ENCODE data around the gene LIPH. TPM values are rescaled to one million over a fixed set of nuclear protein-coding genes. Genes with fewer than 3 reads are reported as not detected.
"Not testable (repeated sequence)": the region's sequence is repeated elsewhere in the genome, so short reads cannot be mapped to it uniquely, and the experiment has no call there.

The LIPH gene
- total RNA-seq (2014; rRNA removed; shearing (Covaris generic)): 0.34 TPM in 1 of 2 replicates, not detected in the other

DNA sequence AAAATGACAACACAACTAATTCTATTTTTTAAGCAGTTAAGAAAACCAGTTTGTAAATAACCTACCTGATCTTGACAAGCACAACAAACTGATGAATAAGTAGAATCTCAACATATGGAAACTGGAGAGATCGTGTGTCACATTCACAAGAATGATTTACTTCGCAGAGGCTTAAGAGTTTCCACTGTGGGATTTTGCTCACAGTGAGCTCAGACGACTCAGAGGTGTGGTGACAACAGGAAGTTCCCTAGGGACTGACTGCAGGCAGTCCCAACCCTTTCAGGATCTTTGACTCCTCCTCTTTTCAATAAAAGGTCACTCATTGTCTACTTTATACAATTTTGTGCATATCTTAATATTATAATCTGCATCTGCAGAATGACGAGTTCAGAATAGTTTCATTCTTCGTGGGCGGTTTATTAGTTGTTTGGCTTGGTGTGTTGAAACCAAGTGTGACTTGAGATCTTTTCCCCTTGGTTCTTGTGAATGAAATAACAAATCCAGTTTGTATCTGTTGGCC, at the start of gene LIPH:
Gene LIPH (minus strand): TSS at position 231 of the 520 bp plus-strand sequence. CDS start 117 bp downstream, at position 114.
- H3K36me3 ChIP-seq: no peaks in the 10 kb centered on the region
- no peak for DNase-seq (ENCODE audit: low read depth in 1 of 2, low spot score in 2 of 2)
- no peaks in the 10 kb centered on the region for H3K27me3 ChIP-seq (replicated peaks)
- H3K27ac ChIP-seq: no peak within 1 kb of the TSS
- no peak within 1 kb of the TSS for H3K4me3 ChIP-seq
- H3K9me3 ChIP-seq (replicated peaks): no peaks in the 10 kb centered on the region
- peaks cover 23% of the 10 kb centered on the region for H3K4me1 ChIP-seq (replicated peaks)

GRCh38 chr3:185595526-185595925, 43.1 kb upstream of the LIPH start:
- Histone ChIP-seq H3K27me3 (replicated peaks) (no peaks in the 10 kb centered on the region), H3K27ac (no peak overlapping the region), H3K9me3 (replicated peaks) (no peaks in the 10 kb centered on the region), H3K36me3 (peaks cover 25% of the 10 kb centered on the region), H3K4me3 (no peak overlapping the region), H3K4me1 (replicated peaks) (no peaks in the 10 kb centered on the region)
- no peak for DNase-seq (ENCODE audit: low read depth in 1 of 2, low spot score in 2 of 2)

- Histone ChIP-seq H3K4me1 (replicated peaks) (no peaks in the 10 kb centered on the region), H3K9me3 (replicated peaks) (no peaks in the 10 kb centered on the region), H3K4me3 (no peak overlapping the region), H3K27ac (no peak overlapping the region), H3K27me3 (replicated peaks) (no peaks in the 10 kb centered on the region), H3K36me3 (peaks cover 19% of the 10 kb centered on the region)
- DNase-seq (ENCODE audit: low read depth in 1 of 2, low spot score in 2 of 2): no peak
These were observed 41.7 kb upstream of the LIPH start for GRCh38 chr3:185594073-185594472.

DNA sequence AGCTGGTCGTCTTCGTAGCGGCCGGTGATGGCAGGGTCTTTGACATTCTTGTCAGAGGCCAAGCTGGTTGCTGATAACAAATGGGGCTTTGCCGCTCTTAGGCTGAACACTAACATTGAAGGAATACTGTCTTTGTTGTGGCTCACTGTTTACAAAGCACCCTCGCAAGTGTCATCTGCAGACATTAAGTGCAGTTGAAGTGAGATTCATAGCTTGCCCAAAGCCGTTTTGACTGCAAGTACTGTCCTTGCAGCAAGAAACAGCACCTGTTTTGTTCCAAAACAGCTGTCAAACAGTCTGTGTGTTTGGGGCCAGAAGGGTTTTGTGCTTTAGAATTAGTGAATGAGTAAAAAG, 34.3 kb upstream of the LIPH start:
- peak overlapping the region; percentile 77 for H3K4me3 ChIP-seq
- H3K27me3 ChIP-seq (replicated peaks): no peaks in the 10 kb centered on the region
- no peak for DNase-seq (ENCODE audit: low read depth in 1 of 2, low spot score in 2 of 2)
- H3K27ac ChIP-seq: peak overlapping the region; percentile 84
- H3K4me1 ChIP-seq (replicated peaks): peaks cover 9% of the 10 kb centered on the region
- H3K9me3 ChIP-seq (replicated peaks): no peaks in the 10 kb centered on the region
- H3K36me3 ChIP-seq: peaks cover 9% of the 10 kb centered on the region; the same call in 1 of the 2 replicates

GRCh38 chr3:185585859-185586685, 33.7 kb upstream of the LIPH start, which contains the start of gene SENP2:
TSS of gene SENP2 (plus strand) at chr3:185586295. CDS start at chr3:185586414, 119 bp downstream.
- Histone ChIP-seq H3K27me3 (replicated peaks) (no peaks in the 10 kb centered on the region), H3K27ac (peak within 1 kb of the TSS; percentile 84), H3K4me3 (peak within 1 kb of the TSS; percentile 77), H3K4me1 (replicated peaks) (peaks cover 9% of the 10 kb centered on the region), H3K36me3 (peaks cover 6% of the 10 kb centered on the region; the same call in 1 of the 2 replicates), H3K9me3 (replicated peaks) (no peaks in the 10 kb centered on the region)
- peak; percentile 93 to 98 for DNase-seq (ENCODE audit: low read depth in 1 of 2, low spot score in 2 of 2)

GRCh38 chr3:185585518-185585858, 33.1 kb upstream of the LIPH start:
- H3K4me1 ChIP-seq (replicated peaks): peaks cover 9% of the 10 kb centered on the region
- H3K9me3 ChIP-seq (replicated peaks): no peaks in the 10 kb centered on the region
- peak overlapping the region; percentile 77 for H3K4me3 ChIP-seq
- no peak overlapping the region for H3K27ac ChIP-seq
- H3K36me3 ChIP-seq: peaks cover 6% of the 10 kb centered on the region; the same call in 1 of the 2 replicates
- DNase-seq (ENCODE audit: low read depth in 1 of 2, low spot score in 2 of 2): no peak
- no peaks in the 10 kb centered on the region for H3K27me3 ChIP-seq (replicated peaks)

- H3K9me3 ChIP-seq (replicated peaks): no peaks in the 10 kb centered on the region
These were observed 32.3 kb upstream of the LIPH start for GRCh38 chr3:185584686-185585085.

DNA sequence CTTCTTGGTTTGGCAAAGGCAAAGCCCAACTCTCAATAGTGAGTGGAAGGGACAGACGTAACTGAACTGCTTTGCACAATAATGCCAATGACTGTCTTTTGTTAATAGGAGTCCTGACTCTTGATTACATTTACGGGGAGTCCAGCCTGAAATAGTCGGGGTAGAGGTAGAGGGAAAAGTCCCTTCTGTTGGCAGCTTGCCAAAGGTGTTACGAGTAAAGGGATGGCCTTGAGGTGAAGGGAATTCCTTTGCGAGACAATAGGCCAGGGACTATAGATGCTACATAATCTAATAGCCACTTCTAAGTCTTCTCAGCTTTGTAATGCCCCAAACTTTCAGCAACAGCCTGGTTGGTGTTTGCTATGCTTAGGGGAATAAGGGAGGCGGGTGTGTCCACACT, 31.5 kb upstream of the LIPH start:
- H3K36me3 ChIP-seq: peaks cover 6% of the 10 kb centered on the region; the same call in 1 of the 2 replicates
- DNase-seq (ENCODE audit: low read depth in 1 of 2, low spot score in 2 of 2): no peak
- H3K4me3 ChIP-seq: no peak overlapping the region
- H3K9me3 ChIP-seq (replicated peaks): no peaks in the 10 kb centered on the region
- H3K4me1 ChIP-seq (replicated peaks): peaks cover 9% of the 10 kb centered on the region
- no peak overlapping the region for H3K27ac ChIP-seq
- H3K27me3 ChIP-seq (replicated peaks): no peaks in the 10 kb centered on the region

More at GRCh38 chr3:185584686-185585085, 32.3 kb upstream of the LIPH start:
- Histone ChIP-seq H3K4me1 (replicated peaks) (peaks cover 9% of the 10 kb centered on the region), H3K27me3 (replicated peaks) (no peaks in the 10 kb centered on the region), H3K27ac (no peak overlapping the region), H3K36me3 (peaks cover 6% of the 10 kb centered on the region; the same call in 1 of the 2 replicates), H3K4me3 (no peak overlapping the region)
- no peak for DNase-seq (ENCODE audit: low read depth in 1 of 2, low spot score in 2 of 2)

DNA sequence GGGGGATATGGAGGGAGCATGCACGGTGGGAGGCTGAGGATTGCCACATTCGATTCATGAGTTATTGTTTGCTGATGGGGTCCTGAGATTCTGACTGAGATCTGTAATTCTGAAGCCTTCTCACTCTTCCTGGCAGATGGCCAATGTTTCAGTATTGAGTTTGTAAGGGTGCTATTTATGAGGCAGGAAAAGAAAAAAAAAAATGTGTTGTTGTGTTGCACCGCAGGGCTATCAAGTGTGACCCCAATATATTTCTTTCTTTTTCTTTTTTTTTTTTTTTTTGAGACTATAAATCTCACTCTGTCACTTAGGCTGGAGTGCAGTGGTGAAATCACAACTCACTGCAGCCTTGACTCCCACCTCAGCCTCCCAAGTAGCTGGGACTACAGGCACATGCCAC, 30.5 kb upstream of the LIPH start:
- peaks cover 9% of the 10 kb centered on the region for H3K4me1 ChIP-seq (replicated peaks)
- DNase-seq (ENCODE audit: low read depth in 1 of 2, low spot score in 2 of 2): no peak
- no peaks in the 10 kb centered on the region for H3K9me3 ChIP-seq (replicated peaks)
- 0 out of 2 replicates have a peak, but pooled peaks cover 3% of the 10 kb centered on the region for H3K36me3 ChIP-seq
- no peak overlapping the region for H3K4me3 ChIP-seq
- H3K27me3 ChIP-seq (replicated peaks): no peaks in the 10 kb centered on the region
- H3K27ac ChIP-seq: no peak overlapping the region

GRCh38 chr3:185582236-185582635, 29.8 kb upstream of the LIPH start:
- Histone ChIP-seq H3K4me1 (replicated peaks) (peaks cover 9% of the 10 kb centered on the region), H3K4me3 (no peak overlapping the region), H3K9me3 (replicated peaks) (no peaks in the 10 kb centered on the region), H3K27ac (no peak overlapping the region), H3K36me3 (0 out of 2 replicates have a peak, but pooled peaks cover 3% of the 10 kb centered on the region), H3K27me3 (replicated peaks) (no peaks in the 10 kb centered on the region)
- no peak for DNase-seq (ENCODE audit: low read depth in 1 of 2, low spot score in 2 of 2)

DNA sequence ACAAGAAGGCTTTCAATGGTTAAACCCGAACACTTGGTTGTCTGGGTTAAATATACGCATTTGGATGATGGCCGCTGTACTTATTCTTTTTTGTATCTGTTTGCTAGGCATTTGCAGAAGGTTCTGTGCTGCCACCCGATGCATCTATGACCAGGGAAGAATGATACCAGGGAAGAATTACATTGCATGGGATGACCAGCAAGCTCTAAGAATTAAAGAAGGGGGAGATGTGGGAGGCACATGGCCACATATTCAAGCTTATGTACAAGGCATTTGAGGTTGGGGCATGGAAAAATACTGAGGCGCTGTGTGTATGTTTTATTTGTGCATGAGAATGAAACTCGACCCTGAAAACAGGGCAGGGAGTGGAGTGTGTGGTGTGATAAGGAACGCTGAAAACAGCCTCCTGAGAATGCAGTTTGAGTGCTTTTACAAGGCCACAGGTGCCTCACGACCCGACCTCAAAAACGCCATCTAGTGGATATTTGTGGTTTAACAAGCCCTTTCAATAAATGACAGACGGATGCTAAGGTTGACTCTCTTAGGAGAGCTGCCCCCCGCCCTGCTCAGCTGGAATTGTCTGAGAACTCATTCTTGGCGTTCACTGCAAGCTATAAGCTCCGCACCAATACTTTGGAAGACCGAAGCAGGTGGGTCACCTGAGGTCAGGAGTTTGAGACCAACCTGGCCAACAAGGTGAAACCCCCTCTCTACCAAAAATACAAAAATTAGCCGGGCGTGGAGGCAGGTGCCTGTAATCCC, 22.9 kb upstream of the LIPH start:
- DNase-seq (ENCODE audit: low read depth in 1 of 2, low spot score in 2 of 2): not testable (repeated sequence)

DNA sequence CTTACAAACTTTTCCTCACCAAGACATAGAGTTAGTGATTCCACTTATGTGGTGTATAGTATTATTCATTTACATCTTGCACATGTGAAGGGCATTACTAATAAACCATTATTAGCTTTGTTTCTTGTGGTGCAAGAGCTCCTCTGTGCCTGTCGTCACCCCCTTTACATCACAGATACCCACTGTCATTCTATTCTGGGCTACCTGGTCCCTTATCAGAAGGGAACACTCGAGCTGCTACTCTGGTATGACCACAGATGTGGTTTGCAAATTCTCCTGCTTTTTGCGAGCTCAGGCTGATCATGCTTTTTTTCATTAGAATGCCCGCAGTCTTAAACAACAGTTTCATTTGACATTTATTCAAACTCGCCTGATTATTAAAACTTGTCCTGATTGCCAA, 19.8 kb upstream of the LIPH start:
- H3K4me3 ChIP-seq: no peak overlapping the region

More for the DNA sequence above, 22.9 kb upstream of the LIPH start:
- not testable (repeated sequence) for H3K27ac ChIP-seq; H3K27me3 ChIP-seq (replicated peaks); H3K4me1 ChIP-seq (replicated peaks); H3K36me3 ChIP-seq; H3K4me3 ChIP-seq; H3K9me3 ChIP-seq (replicated peaks)

DNA sequence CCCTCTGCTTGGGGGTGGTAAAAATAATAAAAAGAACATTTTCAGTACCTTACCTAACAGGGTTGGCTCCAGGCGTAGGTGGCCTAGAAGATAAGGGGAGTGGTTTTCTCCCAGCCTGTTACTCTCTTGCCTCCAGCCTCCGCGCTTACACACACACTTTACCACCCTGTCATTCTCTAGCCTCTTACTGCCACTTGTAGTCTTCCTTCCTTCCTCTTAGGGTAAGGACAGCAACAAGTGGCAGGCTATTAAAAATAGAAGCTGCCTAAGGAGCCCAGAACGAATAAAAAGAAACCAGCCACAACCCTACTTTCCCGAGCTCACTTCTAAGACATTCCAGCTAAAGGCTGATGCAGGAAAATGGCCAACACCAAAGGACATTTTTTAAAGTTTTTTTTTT, 9.6 kb upstream of the LIPH start:
- H3K27me3 ChIP-seq (replicated peaks): no peaks in the 10 kb centered on the region
- H3K4me1 ChIP-seq (replicated peaks): no peaks in the 10 kb centered on the region
- H3K27ac ChIP-seq: no peak overlapping the region
- no peaks in the 10 kb centered on the region for H3K9me3 ChIP-seq (replicated peaks)
- no peak overlapping the region for H3K4me3 ChIP-seq
- no peaks in the 10 kb centered on the region for H3K36me3 ChIP-seq
- no peak for DNase-seq (ENCODE audit: low read depth in 1 of 2, low spot score in 2 of 2)

More for the DNA sequence above, 19.8 kb upstream of the LIPH start:
- Histone ChIP-seq H3K4me1 (replicated peaks) (no peaks in the 10 kb centered on the region), H3K27me3 (replicated peaks) (no peaks in the 10 kb centered on the region), H3K9me3 (replicated peaks) (no peaks in the 10 kb centered on the region), H3K36me3 (no peaks in the 10 kb centered on the region), H3K27ac (no peak overlapping the region)
- DNase-seq (ENCODE audit: low read depth in 1 of 2, low spot score in 2 of 2): no peak
